Activated CD4-positive, alpha-beta memory T cell treated with anti-CD3 and anti-CD28 coated beads for 36 hours (primary cell): ENCODE data around the gene DCLK1. TPM values are rescaled to one million over a fixed set of nuclear protein-coding genes. Genes with fewer than 3 reads are reported as not detected.

Experiments used
- CTCF ChIA-PET: fragments of 350-600 bp; sonication (Branson Sonifier 250); formaldehyde crosslinking; loops from one replicate; lab custom pipeline; 2021; ENCODE audit warnings: antibody characterized with exemption, inconsistent platforms; lab: Charles Lee
- POLR2A ChIA-PET: fragments of 350-600 bp; sonication (Branson Sonifier 250); formaldehyde crosslinking; loops from one replicate; lab custom pipeline; 2021; ENCODE audit warnings: antibody characterized with exemption; lab: Charles Lee
- DNase-seq: peaks from one replicate; pipeline ENCODE4 v3.0.0-alpha.2; 2020
- H3K27ac Mint-ChIP-seq: one replicate; pipeline ENCODE4 v1.8.0; 2021; ENCODE audit warnings: mixed read lengths
- H3K27me3 Mint-ChIP-seq: one replicate; pipeline ENCODE4 v1.8.0; 2021; ENCODE audit warnings: mixed read lengths
- H3K36me3 Mint-ChIP-seq: one replicate; pipeline ENCODE4 v1.8.0; 2021; ENCODE audit warnings: mixed read lengths
- H3K4me1 Mint-ChIP-seq: one replicate; pipeline ENCODE4 v1.8.0; 2021; ENCODE audit warnings: low read depth, mixed read lengths
- H3K4me3 Mint-ChIP-seq: one replicate; pipeline ENCODE4 v1.8.0; 2021; ENCODE audit warnings: mild to moderate bottlenecking, mixed read lengths
- H3K9me3 Mint-ChIP-seq: one replicate; pipeline ENCODE4 v1.8.0; 2021; ENCODE audit warnings: mixed read lengths
- intact Hi-C: fragments of 100-400 bp; cut with micrococcal nuclease; formaldehyde crosslinking; loops from one replicate; pipeline ENCODE4 v1.15.1; 2023
- total RNA-seq, 2 experiments: library from RNA; stranded (reverse); gene quantifications; one replicate each; pipeline ENCODE4 v1.2.3, GENCODE V29; 2021

Gene DCLK1
- total RNA-seq, 2 experiments from 2014 or later, result not detected

- H3K27ac Mint-ChIP-seq, result no peak overlapping the region
- CTCF ChIA-PET, result no interaction called here
- H3K27me3 Mint-ChIP-seq, result no peaks in the 10 kb centered on the region
- no peaks in the 10 kb centered on the region for H3K36me3 Mint-ChIP-seq
- H3K9me3 Mint-ChIP-seq, result peaks cover 10% of the 10 kb centered on the region
- POLR2A ChIA-PET, result no interaction called here
- H3K4me3 Mint-ChIP-seq, result no peak overlapping the region
- intact Hi-C loops, result no loop called here
- DNase-seq, result no peak
- H3K4me1 Mint-ChIP-seq, result no peaks in the 10 kb centered on the region
These were observed 17.3 kb upstream of the DCLK1 start for GRCh38 chr13:36148446-36148845.

DNA sequence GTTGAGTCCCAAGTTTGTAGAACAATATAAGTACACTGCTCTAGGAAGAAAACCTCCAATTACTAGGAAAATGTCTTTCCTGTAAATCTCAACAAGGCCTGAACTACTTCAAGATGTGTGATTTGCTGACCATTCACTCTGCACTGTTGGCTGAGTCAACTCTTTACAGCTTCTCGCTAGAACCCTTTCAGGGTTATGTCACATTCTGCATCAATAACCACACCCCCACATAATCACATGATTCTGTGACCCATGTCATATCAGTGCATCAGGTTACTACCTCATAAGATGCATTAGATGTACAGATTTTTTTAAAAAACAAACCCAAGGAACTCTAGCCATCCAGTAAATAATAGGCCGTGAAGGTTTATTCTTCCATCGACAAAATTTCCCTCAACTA lies 16.1 kb upstream of the DCLK1 start:
- Mint-ChIP-seq H3K27ac (no peak overlapping the region), H3K9me3 (peaks cover 10% of the 10 kb centered on the region), H3K27me3 (no peaks in the 10 kb centered on the region), H3K36me3 (no peaks in the 10 kb centered on the region), H3K4me1 (no peaks in the 10 kb centered on the region), H3K4me3 (no peak overlapping the region)
- ChIA-PET POLR2A (no interaction called here), CTCF (no interaction called here)
- no peak for DNase-seq
- intact Hi-C loops, result no loop called here

- intact Hi-C loops, result no loop called here
- H3K9me3 Mint-ChIP-seq, result peaks cover 9% of the 10 kb centered on the region
- POLR2A ChIA-PET, result no interaction called here
- CTCF ChIA-PET, result no interaction called here
- H3K27ac Mint-ChIP-seq, result no peak overlapping the region
- no peaks in the 10 kb centered on the region for H3K36me3 Mint-ChIP-seq
- no peaks in the 10 kb centered on the region for H3K27me3 Mint-ChIP-seq
- H3K4me1 Mint-ChIP-seq, result no peaks in the 10 kb centered on the region
- H3K4me3 Mint-ChIP-seq, result no peak overlapping the region
- no peak for DNase-seq
These were observed 15.5 kb upstream of the DCLK1 start for GRCh38 chr13:36146511-36147269.

GRCh38 chr13:36143738-36144137 lies 12.6 kb upstream of the DCLK1 start:
- no peak for DNase-seq

GRCh38 chr13:36142735-36143134 lies 11.6 kb upstream of the DCLK1 start:
- CTCF ChIA-PET, result no interaction called here
- Mint-ChIP-seq H3K36me3 (no peaks in the 10 kb centered on the region), H3K27ac (no peak overlapping the region), H3K4me1 (no peaks in the 10 kb centered on the region), H3K4me3 (no peak overlapping the region), H3K9me3 (no peaks in the 10 kb centered on the region), H3K27me3 (no peaks in the 10 kb centered on the region)
- intact Hi-C loops, result no loop called here
- POLR2A ChIA-PET, result no interaction called here
- no peak for DNase-seq

More at GRCh38 chr13:36143738-36144137, 12.6 kb upstream of the DCLK1 start:
- POLR2A ChIA-PET, result no interaction called here
- Mint-ChIP-seq H3K4me3 (no peak overlapping the region), H3K9me3 (no peaks in the 10 kb centered on the region), H3K27me3 (no peaks in the 10 kb centered on the region), H3K36me3 (no peaks in the 10 kb centered on the region), H3K4me1 (no peaks in the 10 kb centered on the region), H3K27ac (no peak overlapping the region)
- intact Hi-C loops, result no loop called here
- CTCF ChIA-PET, result no interaction called here

DNA sequence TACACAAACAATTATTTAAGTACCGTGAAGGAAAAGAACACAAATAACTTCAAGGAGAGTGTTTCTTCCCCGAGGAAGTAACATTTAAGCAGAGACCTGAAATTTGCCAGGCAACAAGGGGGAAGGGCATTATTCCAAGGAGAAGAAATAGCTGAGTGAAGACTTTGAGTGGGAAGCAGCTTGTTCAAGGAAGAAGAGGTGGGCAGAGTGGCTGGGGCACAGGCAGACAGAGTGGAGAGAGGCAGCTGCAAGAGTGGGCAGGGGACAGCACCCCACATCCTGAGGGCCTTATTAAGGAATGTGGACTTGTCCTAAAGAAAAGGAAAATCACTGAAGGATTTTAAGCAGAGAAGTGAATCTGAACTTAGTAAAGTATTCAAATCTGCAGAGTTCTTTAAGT lies 4.7 kb upstream of the DCLK1 start:
- Mint-ChIP-seq H3K4me3 (no peak overlapping the region), H3K4me1 (no peaks in the 10 kb centered on the region), H3K27me3 (peaks cover 15% of the 10 kb centered on the region), H3K36me3 (no peaks in the 10 kb centered on the region), H3K9me3 (no peaks in the 10 kb centered on the region), H3K27ac (no peak overlapping the region)
- ChIA-PET POLR2A (no interaction called here), CTCF (no interaction called here)
- DNase-seq, result no peak
- intact Hi-C loops, result no loop called here

DNA sequence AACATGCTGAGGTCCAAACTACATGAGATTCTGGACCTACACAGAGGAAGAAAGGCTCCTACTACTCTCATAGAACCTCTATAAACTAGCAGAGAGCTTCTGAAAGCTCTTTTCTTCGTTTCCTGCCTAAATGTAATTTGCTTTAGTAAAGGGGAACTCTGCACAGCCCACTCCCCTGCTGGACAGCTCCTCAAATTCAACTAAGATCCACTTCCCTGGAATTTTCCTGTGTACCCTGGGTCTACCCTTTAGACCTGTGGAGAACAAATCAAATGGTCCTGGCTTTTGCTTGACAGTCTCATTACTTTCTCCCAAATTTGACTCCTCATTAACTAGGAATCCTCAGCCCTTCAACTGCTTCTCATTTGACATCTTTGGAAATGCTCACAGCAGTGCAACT lies 3.5 kb upstream of the DCLK1 start:
- Mint-ChIP-seq H3K9me3 (no peaks in the 10 kb centered on the region), H3K27ac (no peak overlapping the region), H3K36me3 (no peaks in the 10 kb centered on the region), H3K4me3 (no peak overlapping the region), H3K4me1 (no peaks in the 10 kb centered on the region), H3K27me3 (peaks cover 22% of the 10 kb centered on the region)
- no peak for DNase-seq
- intact Hi-C loops, result no loop called here
- CTCF ChIA-PET, result no interaction called here
- POLR2A ChIA-PET, result no interaction called here

GRCh38 chr13:36133950-36134626 lies 2.9 kb upstream of the DCLK1 start:
- H3K4me3 Mint-ChIP-seq, result no peak overlapping the region
- ChIA-PET POLR2A (no interaction called here), CTCF (no interaction called here)
- H3K36me3 Mint-ChIP-seq, result no peaks in the 10 kb centered on the region
- peaks cover 22% of the 10 kb centered on the region for H3K27me3 Mint-ChIP-seq
- intact Hi-C loops, result no loop called here
- no peaks in the 10 kb centered on the region for H3K9me3 Mint-ChIP-seq
- no peak overlapping the region for H3K27ac Mint-ChIP-seq
- no peak for DNase-seq
- no peaks in the 10 kb centered on the region for H3K4me1 Mint-ChIP-seq

DNA sequence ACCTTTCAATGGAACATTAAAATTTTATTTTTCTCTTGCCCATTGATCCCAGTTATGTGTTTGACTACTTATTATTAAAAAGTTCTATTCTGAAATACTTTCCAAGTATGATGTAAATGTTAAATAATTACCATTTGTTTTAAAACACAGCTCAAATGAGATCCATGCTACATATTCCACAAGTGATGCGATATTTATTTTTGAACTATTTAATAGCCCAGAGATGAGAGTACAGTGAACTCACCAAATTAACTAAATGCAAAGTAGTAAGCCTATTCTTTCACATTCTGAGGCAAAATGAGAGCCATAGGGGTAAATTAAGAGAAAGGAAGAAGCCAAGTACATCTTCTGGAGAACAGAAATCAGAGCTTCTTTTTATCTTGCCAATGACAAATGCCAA lies 1.2 kb upstream of the DCLK1 start:
- Mint-ChIP-seq H3K9me3 (no peaks in the 10 kb centered on the region), H3K27ac (no peak overlapping the region), H3K36me3 (no peaks in the 10 kb centered on the region), H3K27me3 (peaks cover 22% of the 10 kb centered on the region), H3K4me1 (no peaks in the 10 kb centered on the region), H3K4me3 (no peak overlapping the region)
- DNase-seq, result no peak
- CTCF ChIA-PET, result no interaction called here
- POLR2A ChIA-PET, result no interaction called here
- intact Hi-C loops, result no loop called here

- POLR2A ChIA-PET, result no interaction called here
- CTCF ChIA-PET, result no interaction called here
- H3K9me3 Mint-ChIP-seq, result no peaks in the 10 kb centered on the region
- no peak overlapping the region for H3K27ac Mint-ChIP-seq
- peaks cover 22% of the 10 kb centered on the region for H3K27me3 Mint-ChIP-seq
- intact Hi-C loops, result no loop called here
- DNase-seq, result no peak
- H3K4me1 Mint-ChIP-seq, result no peaks in the 10 kb centered on the region
- no peaks in the 10 kb centered on the region for H3K36me3 Mint-ChIP-seq
- H3K4me3 Mint-ChIP-seq, result no peak overlapping the region
These were observed 732 bp upstream of the DCLK1 start for GRCh38 chr13:36131931-36132297.

DNA sequence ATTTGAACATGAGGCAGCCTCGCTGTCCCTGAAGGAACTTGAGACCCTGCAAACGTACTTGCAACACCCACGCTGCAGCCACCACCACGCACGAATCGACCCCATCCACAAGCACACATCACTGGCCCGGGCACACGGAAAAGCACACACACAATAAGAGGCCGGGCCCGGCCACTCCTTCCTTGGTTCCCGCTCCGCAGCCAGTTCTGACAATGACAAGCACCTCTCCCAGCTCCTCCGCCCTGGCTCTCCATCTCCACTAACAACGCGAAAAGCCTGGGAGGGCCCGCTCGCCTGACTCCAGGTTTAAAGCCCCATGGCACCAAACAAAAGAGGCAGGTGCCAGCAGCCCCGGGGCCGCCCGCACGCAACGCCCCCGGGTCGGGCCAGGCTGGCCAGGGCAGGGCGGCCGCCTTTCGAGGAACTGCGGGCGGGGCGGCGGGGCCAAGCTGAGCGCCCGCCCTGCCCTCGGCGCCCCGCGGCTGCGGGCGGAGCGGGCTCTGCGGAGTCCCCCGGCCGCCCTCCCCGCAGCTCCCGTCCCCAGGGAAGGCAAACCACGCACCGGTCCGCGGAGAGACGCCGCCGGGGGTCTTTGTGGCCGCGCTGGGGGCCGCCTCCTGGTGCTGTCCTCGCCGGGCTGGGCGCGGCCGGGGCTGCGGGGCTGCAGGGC lies 495 bp downstream of the DCLK1 start:
- CTCF ChIA-PET, result no interaction called here
- intact Hi-C loops, result no loop called here
- DNase-seq, result no peak
- Mint-ChIP-seq H3K9me3 (no peaks in the 10 kb centered on the region), H3K4me3 (no peak overlapping the region), H3K4me1 (no peaks in the 10 kb centered on the region), H3K36me3 (no peaks in the 10 kb centered on the region), H3K27me3 (peaks cover 19% of the 10 kb centered on the region), H3K27ac (no peak overlapping the region)
- POLR2A ChIA-PET, result no interaction called here

DNA sequence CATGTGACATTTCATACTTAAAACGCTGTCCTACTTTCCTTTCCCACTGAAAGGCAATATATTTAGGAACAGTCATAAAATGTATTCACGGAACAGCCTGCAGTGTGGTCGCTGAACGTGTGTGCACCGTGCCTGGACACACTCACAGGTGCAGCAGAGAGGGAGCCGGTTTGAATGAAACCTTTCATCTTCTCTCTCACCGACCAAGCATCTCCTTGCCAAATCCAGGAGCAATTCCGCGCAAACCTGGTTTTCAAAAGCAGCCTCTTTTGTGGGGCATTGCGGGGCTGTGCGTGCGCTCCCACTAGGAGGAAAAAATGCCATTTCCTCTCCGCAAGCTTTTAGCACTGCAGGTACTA lies 1.0 kb downstream of the DCLK1 start:
- ChIA-PET CTCF (no interaction called here), POLR2A (no interaction called here)
- Mint-ChIP-seq H3K4me1 (no peaks in the 10 kb centered on the region), H3K27me3 (peaks cover 18% of the 10 kb centered on the region), H3K36me3 (no peaks in the 10 kb centered on the region), H3K27ac (no peak overlapping the region), H3K4me3 (no peak overlapping the region), H3K9me3 (no peaks in the 10 kb centered on the region)
- no peak for DNase-seq
- intact Hi-C loops, result no loop called here

DNA sequence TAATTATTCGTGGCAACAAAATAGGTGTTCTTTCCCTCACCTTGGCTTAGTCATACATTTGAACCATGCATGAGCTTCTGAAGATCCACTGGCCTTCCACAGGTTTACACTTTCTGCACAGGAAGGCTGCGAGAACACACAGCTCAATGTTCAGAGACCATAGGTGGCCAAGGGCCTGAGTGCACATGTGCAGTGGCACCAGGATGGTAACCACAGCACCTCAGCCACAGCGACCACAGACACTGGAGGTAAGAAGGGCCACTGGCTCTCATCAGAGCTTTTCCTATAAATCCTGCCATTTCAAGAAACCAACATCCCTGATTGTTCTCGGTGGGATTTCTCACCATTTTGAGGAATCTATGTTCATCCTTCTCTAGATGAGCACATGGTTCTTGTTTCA lies 1.6 kb downstream of the DCLK1 start:
- intact Hi-C loops, result no loop called here
- no peak overlapping the region for H3K27ac Mint-ChIP-seq

More for the DNA sequence above, 1.6 kb downstream of the DCLK1 start:
- no peaks in the 10 kb centered on the region for H3K4me1 Mint-ChIP-seq
- no peaks in the 10 kb centered on the region for H3K9me3 Mint-ChIP-seq
- no peak for DNase-seq
- peaks cover 18% of the 10 kb centered on the region for H3K27me3 Mint-ChIP-seq
- ChIA-PET POLR2A (no interaction called here), CTCF (no interaction called here)
- no peaks in the 10 kb centered on the region for H3K36me3 Mint-ChIP-seq
- no peak overlapping the region for H3K4me3 Mint-ChIP-seq
